Lower leg skin (tissue), 3 donors: ENCODE results near the gene LOXHD1.

Source experiments
- CTCF ChIP-seq, 3 donors: fragments of 450-650 bp; IDR thresholded peaks; one replicate each; pipeline ENCODE4 v1.5.1; 2016; ENCODE audit warnings: antibody characterized with exemption in 3 of 3, mild to moderate bottlenecking in 3 of 3, moderate library complexity in 2 of 3
- POLR2A ChIP-seq, 2 donors: fragments of 450-650 bp; IDR thresholded peaks; one replicate each; pipeline ENCODE4 v1.6.1; 2016 to 2017; ENCODE audit warnings: antibody characterized with exemption in 2 of 2, mild to moderate bottlenecking in 1 of 2, moderate library complexity in 1 of 2

GRCh38 chr18:46601141-46601805, 55.7 kb downstream of the LOXHD1 start:
- TF ChIP-seq CTCF (IDR thresholded peaks at IDR 0.05) (no peak), POLR2A (IDR thresholded peaks at IDR 0.05) (no peak)
